ENCODE measurements around the gene FOLR2.

The FOLR2 gene

DNA sequence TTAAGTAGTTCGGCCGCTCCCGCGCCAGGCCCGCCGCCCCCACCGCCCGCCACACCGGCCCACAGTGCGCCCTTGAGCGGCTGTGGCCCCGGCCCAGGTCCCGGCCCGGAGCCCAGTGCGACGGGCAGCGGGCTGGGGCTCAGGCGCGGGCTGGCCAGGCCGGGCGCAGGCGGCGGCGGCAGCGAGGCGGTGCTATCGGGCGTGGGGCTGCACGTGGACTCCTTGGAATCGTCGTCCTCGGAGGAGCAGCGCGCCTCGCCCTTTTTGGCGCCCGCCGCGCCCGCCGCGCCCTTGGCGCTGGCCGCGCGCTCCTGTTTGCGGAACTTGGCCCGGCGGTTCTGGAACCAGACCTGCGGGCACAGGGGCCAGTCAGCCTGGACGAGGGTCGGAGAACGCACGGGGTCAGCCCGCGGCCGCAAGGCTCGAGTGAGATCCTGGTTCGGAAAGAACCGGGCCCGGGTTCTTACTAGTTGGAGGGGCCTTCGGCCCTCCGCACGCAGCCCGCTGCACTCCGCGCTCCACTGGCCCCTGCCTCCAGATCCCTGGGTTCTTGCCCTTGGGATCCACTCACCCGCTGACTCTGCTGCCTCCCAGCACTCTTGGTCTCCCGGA is 23.4 kb downstream of the FOLR2 start:
- peaks cover 16% of the 10 kb centered on the region for H3K4me1 ChIP-seq (ENCODE audit: insufficient read depth, insufficient read length)
- TF ChIP-seq ZNF274 (IDR thresholded peaks at IDR 0.05; ENCODE audit: low read depth, low read length) (no peak), YY1 (IDR thresholded peaks at IDR 0.05; ENCODE audit: insufficient read depth, insufficient read length) (no peak), SUZ12 (IDR thresholded peaks at IDR 0.05; ENCODE audit: extremely low read depth, insufficient read depth, insufficient read length) (no peak)
- no peak overlapping the region for H3K9ac ChIP-seq (ENCODE audit: insufficient read length, low read depth)
- DNase-seq (ENCODE audit: low read depth, low spot score): no peak
- H3K36me3 ChIP-seq (ENCODE audit: insufficient read depth, insufficient read length, low read length): peaks cover 44% of the 10 kb centered on the region
- H3K9me3 ChIP-seq (ENCODE audit: insufficient read depth, low read length): no peaks in the 10 kb centered on the region
- H3K27me3 ChIP-seq (ENCODE audit: insufficient read depth, insufficient read length): peaks cover 7% of the 10 kb centered on the region
- no peak overlapping the region for H3K4me3 ChIP-seq (ENCODE audit: insufficient read length, low read depth)

DNA sequence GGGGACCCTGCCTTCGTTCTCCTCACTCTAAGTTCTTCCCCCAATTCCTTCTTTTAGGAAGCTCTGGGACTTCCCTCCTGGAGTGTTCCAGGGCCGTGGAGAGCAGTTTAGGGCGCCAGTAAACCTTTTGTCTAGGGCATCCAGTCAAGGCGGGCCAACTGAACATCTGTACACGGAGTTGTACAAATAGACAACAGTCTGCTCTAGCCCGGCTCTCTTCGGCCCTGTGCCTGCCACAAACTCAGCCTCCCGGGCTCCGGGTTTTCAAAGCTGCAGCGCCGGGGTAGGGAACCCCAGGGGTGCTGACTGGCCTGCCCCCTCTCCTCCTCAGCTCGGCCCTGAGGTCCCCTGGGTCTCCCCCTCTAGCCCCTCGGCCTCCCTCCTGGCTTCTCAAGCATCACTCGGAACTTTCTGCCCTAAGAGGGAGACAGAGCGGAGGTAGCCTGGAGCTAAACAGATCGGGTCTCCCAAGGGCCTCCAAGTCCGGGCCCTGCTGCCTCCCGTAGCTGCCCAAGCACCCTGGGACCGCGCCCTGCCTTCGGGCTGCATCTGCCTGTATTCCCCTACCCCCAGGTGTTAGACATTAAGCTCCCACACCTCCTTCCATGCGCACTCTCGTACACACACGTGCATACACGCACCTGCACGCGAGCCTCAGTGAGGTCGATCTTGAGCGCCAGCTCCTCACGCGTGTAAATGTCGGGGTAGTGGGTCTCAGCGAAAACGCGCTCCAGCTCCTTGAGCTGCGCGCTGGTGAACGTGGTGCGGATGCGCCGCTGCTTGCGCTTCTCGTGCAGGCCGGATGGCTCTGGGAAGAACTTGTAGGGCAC is 24.1 kb downstream of the FOLR2 start:
- no peak for DNase-seq (ENCODE audit: low read depth, low spot score)
- no peak overlapping the region for H3K9ac ChIP-seq (ENCODE audit: insufficient read length, low read depth)
- H3K27me3 ChIP-seq (ENCODE audit: insufficient read depth, insufficient read length): peaks cover 14% of the 10 kb centered on the region
- H3K36me3 ChIP-seq (ENCODE audit: insufficient read depth, insufficient read length, low read length): peaks cover 37% of the 10 kb centered on the region
- TF ChIP-seq SUZ12 (IDR thresholded peaks at IDR 0.05; ENCODE audit: extremely low read depth, insufficient read depth, insufficient read length) (no peak), ZNF274 (IDR thresholded peaks at IDR 0.05; ENCODE audit: low read depth, low read length) (no peak), YY1 (IDR thresholded peaks at IDR 0.05; ENCODE audit: insufficient read depth, insufficient read length) (no peak)
- H3K4me1 ChIP-seq (ENCODE audit: insufficient read depth, insufficient read length): peaks cover 16% of the 10 kb centered on the region
- H3K9me3 ChIP-seq (ENCODE audit: insufficient read depth, low read length): no peaks in the 10 kb centered on the region
- H3K4me3 ChIP-seq (ENCODE audit: insufficient read length, low read depth): no peak overlapping the region

DNA sequence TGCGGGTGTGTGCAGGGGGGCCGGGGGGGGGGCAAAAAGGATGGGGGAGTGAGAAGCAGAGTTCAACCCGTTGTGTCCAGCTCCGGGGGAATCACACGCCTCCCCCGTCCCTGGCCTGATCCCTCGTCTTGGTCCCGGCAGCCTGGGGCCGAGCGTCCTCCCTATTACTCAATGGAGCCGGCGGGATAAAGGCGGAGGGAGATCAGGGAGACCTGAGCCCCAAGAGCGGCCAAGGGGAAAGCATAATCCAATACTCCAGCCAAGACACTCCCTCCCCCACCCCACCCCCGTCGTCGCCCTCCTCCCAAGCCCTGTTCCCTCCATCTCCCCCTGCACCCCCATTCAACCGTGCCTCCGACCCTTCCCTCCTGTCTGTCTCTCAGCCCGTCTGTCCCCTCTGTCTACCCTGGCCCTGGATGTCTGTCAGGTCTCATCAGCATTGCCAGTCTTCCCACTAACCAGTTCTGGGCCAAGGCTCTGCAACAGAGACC is 24.7 kb downstream of the FOLR2 start:
- peaks cover 30% of the 10 kb centered on the region for H3K36me3 ChIP-seq (ENCODE audit: insufficient read depth, insufficient read length, low read length)
- H3K4me3 ChIP-seq (ENCODE audit: insufficient read length, low read depth): no peak overlapping the region
- no peak for DNase-seq (ENCODE audit: low read depth, low spot score)
- peaks cover 20% of the 10 kb centered on the region for H3K27me3 ChIP-seq (ENCODE audit: insufficient read depth, insufficient read length)
- peaks cover 16% of the 10 kb centered on the region for H3K4me1 ChIP-seq (ENCODE audit: insufficient read depth, insufficient read length)
- no peak overlapping the region for H3K9ac ChIP-seq (ENCODE audit: insufficient read length, low read depth)
- no peak for TF ChIP-seq ZNF274 (IDR thresholded peaks at IDR 0.05; ENCODE audit: low read depth, low read length)
- no peak for TF ChIP-seq SUZ12 (IDR thresholded peaks at IDR 0.05; ENCODE audit: extremely low read depth, insufficient read depth, insufficient read length)
- no peak for TF ChIP-seq YY1 (IDR thresholded peaks at IDR 0.05; ENCODE audit: insufficient read depth, insufficient read length)
- H3K9me3 ChIP-seq (ENCODE audit: insufficient read depth, low read length): no peaks in the 10 kb centered on the region

DNA sequence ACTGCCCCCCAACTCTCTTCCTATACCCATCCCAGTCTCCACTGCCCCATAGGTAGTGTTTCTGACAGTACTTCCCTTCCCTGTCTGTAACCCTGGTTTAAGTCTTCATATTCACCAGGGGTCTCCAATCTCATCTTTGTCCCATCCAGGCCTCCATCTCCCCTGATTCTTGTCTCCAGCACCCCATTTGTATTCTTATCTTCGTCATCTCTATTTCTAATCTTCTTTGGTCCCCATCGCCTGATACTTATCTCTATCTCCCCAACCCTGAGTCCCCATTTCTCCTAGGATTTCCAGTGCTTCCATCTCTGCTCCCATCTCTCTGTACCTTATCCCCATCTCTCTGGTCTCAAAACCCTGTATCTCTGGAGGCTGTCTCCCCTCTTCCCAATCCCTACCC is 25.5 kb downstream of the FOLR2 start:
- TF ChIP-seq YY1 (IDR thresholded peaks at IDR 0.05; ENCODE audit: insufficient read depth, insufficient read length): no peak
- TF ChIP-seq ZNF274 (IDR thresholded peaks at IDR 0.05; ENCODE audit: low read depth, low read length): no peak
- no peak for TF ChIP-seq SUZ12 (IDR thresholded peaks at IDR 0.05; ENCODE audit: extremely low read depth, insufficient read depth, insufficient read length)
- Histone ChIP-seq H3K9ac (ENCODE audit: insufficient read length, low read depth) (no peak overlapping the region), H3K9me3 (ENCODE audit: insufficient read depth, low read length) (no peaks in the 10 kb centered on the region), H3K4me1 (ENCODE audit: insufficient read depth, insufficient read length) (peaks cover 16% of the 10 kb centered on the region), H3K27me3 (ENCODE audit: insufficient read depth, insufficient read length) (peaks cover 27% of the 10 kb centered on the region), H3K36me3 (ENCODE audit: insufficient read depth, insufficient read length, low read length) (peaks cover 22% of the 10 kb centered on the region), H3K4me3 (ENCODE audit: insufficient read length, low read depth) (no peak overlapping the region)
- no peak for DNase-seq (ENCODE audit: low read depth, low spot score)

DNA sequence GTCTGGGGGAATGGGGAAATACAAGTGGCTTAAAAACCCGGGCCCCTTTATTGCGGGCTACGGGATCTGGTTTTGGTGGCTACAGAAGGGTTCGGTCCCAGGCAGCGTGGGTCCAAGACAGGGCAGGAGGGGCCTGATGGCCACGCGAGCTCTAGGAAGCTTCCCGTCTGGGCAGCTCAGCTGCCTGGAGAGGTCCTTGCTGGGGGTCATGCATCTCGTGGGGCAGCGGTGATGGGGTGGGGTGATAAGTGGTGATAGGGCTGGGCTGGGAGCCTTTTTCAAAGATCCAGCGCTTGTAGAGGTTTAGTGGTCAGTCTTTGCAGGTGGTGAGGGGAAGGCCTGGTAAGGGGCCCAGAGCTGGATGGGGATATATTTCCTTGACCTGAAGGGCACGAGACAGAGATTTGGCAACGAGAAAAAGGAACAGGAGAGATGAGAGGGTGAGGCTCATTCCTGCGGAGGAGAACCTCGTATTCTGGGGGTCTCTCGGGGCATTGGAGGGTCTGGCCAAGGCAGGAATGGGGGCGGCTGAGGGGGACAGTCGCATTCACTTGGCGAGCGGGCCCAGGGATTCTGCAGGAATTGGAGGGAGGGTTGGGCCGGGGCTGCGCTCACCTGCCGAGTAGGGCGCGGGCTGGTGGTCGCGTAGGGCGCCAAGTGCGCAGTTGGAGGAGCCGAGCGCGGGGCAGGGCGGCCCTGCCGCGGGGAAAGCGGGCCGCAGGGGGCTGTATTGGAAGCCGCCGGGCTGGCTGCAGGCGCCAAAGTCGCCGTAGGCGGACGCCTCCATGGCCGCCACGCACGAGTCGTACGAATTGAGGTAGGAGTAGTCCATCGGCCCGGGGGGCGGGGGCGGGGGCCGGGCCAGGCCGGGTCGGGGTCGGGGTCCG is 26.8 kb downstream of the FOLR2 start:
- H3K9ac ChIP-seq (ENCODE audit: insufficient read length, low read depth): peak overlapping the region; percentile 77
- DNase-seq (ENCODE audit: low read depth, low spot score): no peak
- peaks cover 27% of the 10 kb centered on the region for H3K27me3 ChIP-seq (ENCODE audit: insufficient read depth, insufficient read length)
- peaks cover 10% of the 10 kb centered on the region for H3K36me3 ChIP-seq (ENCODE audit: insufficient read depth, insufficient read length, low read length)
- peak overlapping the region; percentile 46 for H3K4me3 ChIP-seq (ENCODE audit: insufficient read length, low read depth)
- TF ChIP-seq YY1 (IDR thresholded peaks at IDR 0.05; ENCODE audit: insufficient read depth, insufficient read length) (no peak), SUZ12 (IDR thresholded peaks at IDR 0.05; ENCODE audit: extremely low read depth, insufficient read depth, insufficient read length) (no peak), ZNF274 (IDR thresholded peaks at IDR 0.05; ENCODE audit: low read depth, low read length) (no peak)
- H3K9me3 ChIP-seq (ENCODE audit: insufficient read depth, low read length): no peaks in the 10 kb centered on the region
- peaks cover 7% of the 10 kb centered on the region for H3K4me1 ChIP-seq (ENCODE audit: insufficient read depth, insufficient read length)

DNA sequence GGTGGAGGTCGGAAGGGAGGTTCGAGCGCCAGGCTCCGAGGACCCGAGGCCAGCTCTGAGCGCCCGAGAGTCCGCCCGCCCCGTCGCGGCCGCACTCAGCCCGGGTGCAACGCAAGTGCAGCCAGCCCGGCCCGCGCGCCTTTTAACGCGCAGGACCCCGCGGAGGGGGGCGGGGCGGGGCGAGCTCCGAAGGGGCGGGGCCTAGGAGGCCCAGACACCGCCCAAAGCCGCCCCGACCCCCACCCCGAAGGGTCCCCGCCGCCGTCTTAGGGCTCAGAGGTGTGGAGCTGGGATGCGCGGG is 27.4 kb downstream of the FOLR2 start, which contains the start of gene PHOX2A:
Gene PHOX2A, minus strand, starts transcription at position 117 of the 301 bp plus-strand sequence. CDS start 172 bp downstream, outside the sequence.
- Histone ChIP-seq H3K36me3 (ENCODE audit: insufficient read depth, insufficient read length, low read length) (peaks cover 4% of the 10 kb centered on the region), H3K4me3 (ENCODE audit: insufficient read length, low read depth) (peak within 1 kb of the TSS; percentile 47), H3K27me3 (ENCODE audit: insufficient read depth, insufficient read length) (peaks cover 27% of the 10 kb centered on the region), H3K4me1 (ENCODE audit: insufficient read depth, insufficient read length) (peaks cover 6% of the 10 kb centered on the region), H3K9me3 (ENCODE audit: insufficient read depth, low read length) (no peaks in the 10 kb centered on the region), H3K9ac (ENCODE audit: insufficient read length, low read depth) (peak within 1 kb of the TSS; percentile 77)
- TF ChIP-seq YY1 (IDR thresholded peaks at IDR 0.05; ENCODE audit: insufficient read depth, insufficient read length) (no peak), SUZ12 (IDR thresholded peaks at IDR 0.05; ENCODE audit: extremely low read depth, insufficient read depth, insufficient read length) (no peak), ZNF274 (IDR thresholded peaks at IDR 0.05; ENCODE audit: low read depth, low read length) (no peak)
- no peak for DNase-seq (ENCODE audit: low read depth, low spot score)

Data from NT2/D1 (cell line).